Measurements from ENCODE around the gene TFDP1. TPM values are rescaled to one million over a fixed set of nuclear protein-coding genes. Genes with fewer than 3 reads are reported as not detected.
A peak's percentile ranks its signal among the peaks of the same experiment; 100 is the strongest.
"Not testable (repeated sequence)": the region's sequence is repeated elsewhere in the genome, so short reads cannot be mapped to it uniquely, and the experiment has no call there.

The TFDP1 gene
- total and polyA plus RNA-seq, 3 donors from 2014 or later, result 72.4 to 135 (median 73.1) TPM

GRCh38 chr13:113621046-113621445, 36.5 kb downstream of the TFDP1 start:
- Histone ChIP-seq H3K4me1 (peaks cover 7% of the 10 kb centered on the region), H3K27me3 (no peaks in the 10 kb centered on the region), H3K36me3 (ENCODE audit: low read depth, missing control alignments) (no peaks in the 10 kb centered on the region), H3K9me3 (no peaks in the 10 kb centered on the region), H3K4me3 (no peak overlapping the region), H3K27ac (no peak overlapping the region)
- no peak for DNase-seq
- 95 to 96% methylated on average over 15 of the region's 15 CpGs for whole genome bisulfite sequencing, 2 donors
- intact Hi-C loops (cut with DNase I; ENCODE audit: low total_unique reads), result no loop called here
- no peak for TF ChIP-seq CTCF (IDR thresholded peaks at IDR 0.05)
- TF ChIP-seq POLR2A (IDR thresholded peaks at IDR 0.05), result no peak

- WGBS, 2 donors, result 77 to 81% methylated on average over 13 of the region's 13 CpGs
- H3K9me3 ChIP-seq; H3K4me3 ChIP-seq; H3K27ac ChIP-seq; H3K36me3 ChIP-seq (ENCODE audit: low read depth, missing control alignments); intact Hi-C loops (cut with DNase I; ENCODE audit: low total_unique reads); H3K4me1 ChIP-seq; H3K27me3 ChIP-seq: not testable (repeated sequence)
- peak in 1 of 3 experiments; percentile 45 for TF ChIP-seq CTCF (IDR thresholded peaks at IDR 0.05)
- DNase-seq, result peak; percentile 50
These were observed 36.9 kb downstream of the TFDP1 start for GRCh38 chr13:113621498-113621897.

GRCh38 chr13:113621986-113622550, 37.5 kb downstream of the TFDP1 start:
- H3K4me1 ChIP-seq; H3K4me3 ChIP-seq; intact Hi-C loops (cut with DNase I; ENCODE audit: low total_unique reads); H3K36me3 ChIP-seq (ENCODE audit: low read depth, missing control alignments); H3K27me3 ChIP-seq; DNase-seq; H3K9me3 ChIP-seq; H3K27ac ChIP-seq: not testable (repeated sequence)
- WGBS, 2 donors, result 95 to 96% methylated on average over 20 of the region's 20 CpGs

- intact Hi-C loops (cut with DNase I; ENCODE audit: low total_unique reads), result no loop called here
- H3K4me3 ChIP-seq, result no peak overlapping the region
- no peaks in the 10 kb centered on the region for H3K36me3 ChIP-seq (ENCODE audit: low read depth, missing control alignments)
- H3K4me1 ChIP-seq, result no peaks in the 10 kb centered on the region
- H3K9me3 ChIP-seq, result no peaks in the 10 kb centered on the region
- WGBS, 2 donors, result 86 to 88% methylated on average over 22 to 29 of the region's 29 CpGs
- no peak for TF ChIP-seq POLR2A (IDR thresholded peaks at IDR 0.05)
- no peak overlapping the region for H3K27ac ChIP-seq
- DNase-seq, result no peak
- H3K27me3 ChIP-seq, result no peaks in the 10 kb centered on the region
These were observed 38.4 kb downstream of the TFDP1 start for GRCh38 chr13:113622791-113623490.

GRCh38 chr13:113623491-113624234, 39.1 kb downstream of the TFDP1 start:
- H3K36me3 ChIP-seq (ENCODE audit: low read depth, missing control alignments), result no peaks in the 10 kb centered on the region
- DNase-seq, result no peak
- H3K4me1 ChIP-seq, result no peaks in the 10 kb centered on the region
- H3K9me3 ChIP-seq, result no peaks in the 10 kb centered on the region
- no peak overlapping the region for H3K27ac ChIP-seq
- intact Hi-C loops (cut with DNase I; ENCODE audit: low total_unique reads), result no loop called here
- WGBS, 2 donors, result 91 to 93% methylated on average over 8 to 20 of the region's 20 CpGs
- no peak for TF ChIP-seq CTCF (IDR thresholded peaks at IDR 0.05)
- H3K27me3 ChIP-seq, result no peaks in the 10 kb centered on the region
- H3K4me3 ChIP-seq, result no peak overlapping the region
